Measurements from ENCODE around the gene NDUFAF3.

GRCh38 chr3:49024449-49024848 is 2.5 kb downstream of the NDUFAF3 start:
- TF ChIP-seq, protein P1, sequence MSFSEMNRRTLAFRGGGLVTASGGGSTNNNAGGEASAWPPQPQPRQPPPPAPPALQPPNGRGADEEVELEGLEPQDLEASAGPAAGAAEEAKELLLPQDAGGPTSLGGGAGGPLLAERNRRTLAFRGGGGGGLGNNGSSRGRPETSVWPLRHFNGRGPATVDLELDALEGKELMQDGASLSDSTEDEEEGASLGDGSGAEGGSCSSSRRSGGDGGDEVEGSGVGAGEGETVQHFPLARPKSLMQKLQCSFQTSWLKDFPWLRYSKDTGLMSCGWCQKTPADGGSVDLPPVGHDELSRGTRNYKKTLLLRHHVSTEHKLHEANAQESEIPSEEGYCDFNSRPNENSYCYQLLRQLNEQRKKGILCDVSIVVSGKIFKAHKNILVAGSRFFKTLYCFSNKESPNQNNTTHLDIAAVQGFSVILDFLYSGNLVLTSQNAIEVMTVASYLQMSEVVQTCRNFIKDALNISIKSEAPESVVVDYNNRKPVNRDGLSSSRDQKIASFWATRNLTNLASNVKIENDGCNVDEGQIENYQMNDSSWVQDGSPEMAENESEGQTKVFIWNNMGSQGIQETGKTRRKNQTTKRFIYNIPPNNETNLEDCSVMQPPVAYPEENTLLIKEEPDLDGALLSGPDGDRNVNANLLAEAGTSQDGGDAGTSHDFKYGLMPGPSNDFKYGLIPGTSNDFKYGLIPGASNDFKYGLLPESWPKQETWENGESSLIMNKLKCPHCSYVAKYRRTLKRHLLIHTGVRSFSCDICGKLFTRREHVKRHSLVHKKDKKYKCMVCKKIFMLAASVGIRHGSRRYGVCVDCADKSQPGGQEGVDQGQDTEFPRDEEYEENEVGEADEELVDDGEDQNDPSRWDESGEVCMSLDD (tag by site-specific recombination; IDR thresholded peaks at IDR 0.05): no peak
- TF ChIP-seq ZBTB1 (tag by site-specific recombination; IDR thresholded peaks at IDR 0.05) (no peak), ZNF561 (tag by site-specific recombination; IDR thresholded peaks at IDR 0.05; ENCODE audit: borderline replicate concordance) (no peak), CTCF (tag by site-specific recombination; IDR thresholded peaks at IDR 0.05) (no peak), ZNF423 (tag by site-specific recombination; IDR thresholded peaks at IDR 0.05) (no peak), HOXA7 (CRISPR knock-in tag; IDR thresholded peaks at IDR 0.05; ENCODE audit: borderline replicate concordance) (no peak), ZNF707 (tag by site-specific recombination; IDR thresholded peaks at IDR 0.05) (no peak), PRDM10 (tag by site-specific recombination; IDR thresholded peaks at IDR 0.05) (no peak), ZNF449 (tag by site-specific recombination; IDR thresholded peaks at IDR 0.05) (no peak), KLF17 (tag by site-specific recombination; IDR thresholded peaks at IDR 0.05) (no peak), ZBTB49 (tag by site-specific recombination; IDR thresholded peaks at IDR 0.05; ENCODE audit: low read depth) (no peak), SP3 (tag by site-specific recombination; IDR thresholded peaks at IDR 0.05) (no peak), ZNF175 (tag by site-specific recombination; IDR thresholded peaks at IDR 0.05) (no peak)
